Ishikawa (cell line): Measurements from ENCODE around the gene IKZF2.

Experiments used
- CEBPB ChIP-seq: IDR thresholded peaks from 2 replicates; pipeline ENCODE4 v1.6.1; 2012
- CREB1 ChIP-seq: IDR thresholded peaks from 2 replicates; pipeline ENCODE4 v1.6.1; 2012; ENCODE audit warnings: low read depth
- EGR1 ChIP-seq: IDR thresholded peaks from 2 replicates; pipeline ENCODE4 v1.6.1; 2012
- EP300 ChIP-seq: IDR thresholded peaks from 2 replicates; pipeline ENCODE4 v1.6.1; 2012; ENCODE audit warnings: borderline replicate concordance
- FOXM1 ChIP-seq: IDR thresholded peaks from 2 replicates; pipeline ENCODE4 v1.6.1; 2012; ENCODE audit warnings: low read depth, borderline replicate concordance
- MAX ChIP-seq: IDR thresholded peaks from 2 replicates; pipeline ENCODE4 v1.6.1; 2012
- NFIC ChIP-seq: IDR thresholded peaks from 2 replicates; pipeline ENCODE4 v1.6.1; 2012
- RAD21 ChIP-seq: IDR thresholded peaks from 2 replicates; pipeline ENCODE4 v1.6.1; 2012; ENCODE audit warnings: low read depth
- REST ChIP-seq: IDR thresholded peaks from 2 replicates; pipeline ENCODE4 v1.6.1; 2012; ENCODE audit warnings: low read depth, mild to moderate bottlenecking
- TAF1 ChIP-seq: IDR thresholded peaks from 2 replicates; pipeline ENCODE4 v1.6.1; 2012; ENCODE audit warnings: low read depth, mild to moderate bottlenecking
- TCF12 ChIP-seq: IDR thresholded peaks from 2 replicates; pipeline ENCODE4 v1.6.1; 2012; ENCODE audit warnings: low read depth
- TEAD4 ChIP-seq: IDR thresholded peaks from 2 replicates; pipeline ENCODE4 v1.6.1; 2012
- USF1 ChIP-seq: IDR thresholded peaks from 2 replicates; pipeline ENCODE4 v1.6.1; 2012
- YY1 ChIP-seq: IDR thresholded peaks from 2 replicates; pipeline ENCODE4 v1.6.1; 2012; ENCODE audit warnings: low read depth
- ZBTB7A ChIP-seq: IDR thresholded peaks from 2 replicates; pipeline ENCODE4 v1.6.1; 2012; ENCODE audit warnings: low read depth

IKZF2 gene

GRCh38 chr2:212970132-212970531 is 181.3 kb downstream of the IKZF2 start:
- TF ChIP-seq CEBPB (no peak), ZBTB7A (no peak), EP300 (no peak), RAD21 (no peak), EGR1 (no peak), YY1 (no peak), TAF1 (no peak), USF1 (no peak), NFIC (no peak), REST (no peak), TCF12 (no peak), TEAD4 (no peak), FOXM1 (no peak)

GRCh38 chr2:212968284-212969081 is 182.9 kb downstream of the IKZF2 start:
- TF ChIP-seq CEBPB (no peak), FOXM1 (no peak), EP300 (no peak)

- TF ChIP-seq TAF1: no peak
- no peak for TF ChIP-seq CEBPB
These were observed 184.5 kb downstream of the IKZF2 start for GRCh38 chr2:212966884-212967283.

GRCh38 chr2:212962691-212963090 is 188.7 kb downstream of the IKZF2 start:
- TF ChIP-seq YY1 (no peak), TAF1 (no peak), TEAD4 (no peak), USF1 (no peak)

GRCh38 chr2:212961255-212961654 is 190.2 kb downstream of the IKZF2 start:
- TF ChIP-seq CREB1 (no peak), TEAD4 (no peak)

- no peak for TF ChIP-seq ZBTB7A
- TF ChIP-seq FOXM1: no peak
- no peak for TF ChIP-seq TEAD4
- no peak for TF ChIP-seq YY1
- no peak for TF ChIP-seq RAD21
- no peak for TF ChIP-seq NFIC
- TF ChIP-seq TCF12: no peak
- no peak for TF ChIP-seq EP300
- TF ChIP-seq REST: no peak
- no peak for TF ChIP-seq CEBPB
- TF ChIP-seq MAX: no peak
- TF ChIP-seq EGR1: no peak
- no peak for TF ChIP-seq USF1
These were observed 191.1 kb downstream of the IKZF2 start for GRCh38 chr2:212960336-212960735.

GRCh38 chr2:212959471-212960117 is 191.8 kb downstream of the IKZF2 start:
- TF ChIP-seq FOXM1 (no peak), REST (no peak), USF1 (no peak)
